Neural cell (in vitro differentiated cells): ENCODE measurements around the gene E2F2. TPM values are rescaled to one million over a fixed set of nuclear protein-coding genes. Genes with fewer than 3 reads are reported as not detected.

Experiments
- H2AFZ ChIP-seq: fragments of 200-600, 300-800 bp; sonication (generic), shearing (Covaris generic); 2 replicates; pipeline ENCODE4 v1.6.0; 2014; ENCODE audit warnings: low read depth, mild to moderate bottlenecking, antibody characterized with exemption, low read length, moderate library complexity
- H3F3A ChIP-seq: fragments of 200-600 bp; shearing (Covaris generic); 2 replicates; pipeline ENCODE4 v1.6.1; 2016; ENCODE audit warnings: mild to moderate bottlenecking, moderate library complexity, mixed read lengths, antibody characterized with exemption, low read length; ENCODE audit not compliant: insufficient read depth, poor library complexity, severe bottlenecking
- H3K27ac ChIP-seq: fragments of 200-600, 300-800 bp; sonication (generic), shearing (Covaris generic); 2 replicates; pipeline ENCODE4 v1.5.1; 2014; ENCODE audit warnings: mild to moderate bottlenecking, low read length, moderate library complexity
- H3K27me3 ChIP-seq: fragments of 300-800, 200-600 bp; sonication (generic), shearing (Covaris generic); 2 replicates; pipeline ENCODE4 v1.6.0; 2014; ENCODE audit warnings: mild to moderate bottlenecking, low read depth, low read length, moderate library complexity; ENCODE audit not compliant: insufficient read depth
- H3K36me3 ChIP-seq: fragments of 300-800, 200-600 bp; sonication (generic), shearing (Covaris generic); 2 replicates; pipeline ENCODE4 v1.5.1; 2014; ENCODE audit warnings: mild to moderate bottlenecking, antibody characterized with exemption, low read length, moderate library complexity; ENCODE audit not compliant: insufficient read depth
- H3K4me2 ChIP-seq: fragments of 300-800, 200-600 bp; sonication (generic), shearing (Covaris generic); 2 replicates; pipeline ENCODE4 v1.6.0; 2014; ENCODE audit warnings: mild to moderate bottlenecking, low read length
- H3K4me3 ChIP-seq: fragments of 300-800, 200-600 bp; sonication (generic), shearing (Covaris generic); 2 replicates; pipeline ENCODE4 v1.5.1; 2014; ENCODE audit warnings: mild to moderate bottlenecking, low read length, moderate library complexity
- H3K79me2 ChIP-seq: fragments of 200-600 bp; shearing (Covaris generic); replicated peaks from 2 replicates; pipeline ENCODE4 v1.6.0; 2014; ENCODE audit warnings: mild to moderate bottlenecking, low read length, moderate library complexity; ENCODE audit not compliant: insufficient read depth
- H3K9ac ChIP-seq: fragments of 300-800, 200-600 bp; sonication (generic), shearing (Covaris generic); 2 replicates; pipeline ENCODE4 v1.6.1; 2016; ENCODE audit warnings: mild to moderate bottlenecking, low read length, mixed read lengths
- H3K9me2 ChIP-seq: fragments of 200-600 bp; shearing (Covaris generic); 2 replicates; pipeline ENCODE4 v1.6.1; 2016; ENCODE audit warnings: mild to moderate bottlenecking, low read length, mixed read lengths; ENCODE audit not compliant: insufficient read depth
- H3K9me3 ChIP-seq: fragments of 200-600, 300-800 bp; sonication (generic), shearing (Covaris generic); 2 replicates; pipeline ENCODE4 v1.6.1; 2016; ENCODE audit warnings: mild to moderate bottlenecking, mixed run types, low read length, moderate library complexity, mixed read lengths
- H4K20me1 ChIP-seq: fragments of 200-600 bp; shearing (Covaris generic); 2 replicates; pipeline ENCODE4 v1.6.1; 2016; ENCODE audit warnings: mild to moderate bottlenecking, mixed run types; ENCODE audit not compliant: insufficient read depth
- CTCF ChIP-seq: fragments of 450-650 bp; IDR thresholded peaks from 2 replicates; pipeline ENCODE4 v1.5.1; 2014; ENCODE audit warnings: antibody characterized with exemption, mild to moderate bottlenecking, moderate library complexity; ENCODE audit not compliant: poor library complexity, severe bottlenecking
- EP300 ChIP-seq: fragments of 450-650 bp; conservative IDR thresholded peaks from 2 replicates; pipeline ENCODE4 v1.6.1; 2014; ENCODE audit warnings: antibody characterized with exemption, mild to moderate bottlenecking, moderate library complexity; ENCODE audit not compliant: poor library complexity, severe bottlenecking
- EZH2 ChIP-seq: fragments of 200-600, 300-800 bp; shearing (Covaris generic), sonication (generic); IDR thresholded peaks from 2 replicates; pipeline ENCODE4 v1.6.1; 2014; ENCODE audit warnings: antibody characterized with exemption, low read length, borderline replicate concordance, mild to moderate bottlenecking; ENCODE audit not compliant: insufficient read depth, poor library complexity, severe bottlenecking
- MXI1 ChIP-seq: fragments of 450-650 bp; conservative IDR thresholded peaks from 2 replicates; pipeline ENCODE4 v1.6.1; 2014; ENCODE audit warnings: antibody characterized with exemption, mild to moderate bottlenecking; ENCODE audit not compliant: poor library complexity, severe bottlenecking
- POLR2AphosphoS5 ChIP-seq: IDR thresholded peaks from 2 replicates; pipeline ENCODE4 v1.6.1; 2012
- RAD21 ChIP-seq: fragments of 450-650 bp; conservative IDR thresholded peaks from 2 replicates; pipeline ENCODE4 v1.6.1; 2014; ENCODE audit warnings: antibody characterized with exemption, mild to moderate bottlenecking, moderate library complexity
- SMC3 ChIP-seq: fragments of 450-650 bp; conservative IDR thresholded peaks from 2 replicates; pipeline ENCODE4 v1.6.1; 2014; ENCODE audit warnings: antibody characterized with exemption, mild to moderate bottlenecking, moderate library complexity; ENCODE audit not compliant: poor library complexity
- TAF1 ChIP-seq: IDR thresholded peaks from 2 replicates; pipeline ENCODE4 v1.6.1; 2012; ENCODE audit warnings: low read depth
- polyA minus RNA-seq: library from RNA; depleted of rRNA, polyadenylated mRNA; stranded (reverse); fragments of >200 nt; gene quantifications from 2 replicates; pipeline ENCODE4 v1.2.3, GENCODE V29; 2014
- polyA plus RNA-seq: library from polyadenylated mRNA; depleted of rRNA; stranded (reverse); fragments of >200 nt; gene quantifications from 2 replicates; pipeline ENCODE4 v1.2.3, GENCODE V29; 2014
- TF ChIP-seq, protein P1 (sequence below): IDR thresholded peaks from 2 replicates; pipeline ENCODE4 v1.6.1; 2012; ENCODE audit warnings: borderline replicate concordance

Gene E2F2
- polyA plus RNA-seq (0.16 and 0.50 TPM in 2 replicates), polyA minus RNA-seq (0.24 and 0.35 TPM in 2 replicates)

DNA sequence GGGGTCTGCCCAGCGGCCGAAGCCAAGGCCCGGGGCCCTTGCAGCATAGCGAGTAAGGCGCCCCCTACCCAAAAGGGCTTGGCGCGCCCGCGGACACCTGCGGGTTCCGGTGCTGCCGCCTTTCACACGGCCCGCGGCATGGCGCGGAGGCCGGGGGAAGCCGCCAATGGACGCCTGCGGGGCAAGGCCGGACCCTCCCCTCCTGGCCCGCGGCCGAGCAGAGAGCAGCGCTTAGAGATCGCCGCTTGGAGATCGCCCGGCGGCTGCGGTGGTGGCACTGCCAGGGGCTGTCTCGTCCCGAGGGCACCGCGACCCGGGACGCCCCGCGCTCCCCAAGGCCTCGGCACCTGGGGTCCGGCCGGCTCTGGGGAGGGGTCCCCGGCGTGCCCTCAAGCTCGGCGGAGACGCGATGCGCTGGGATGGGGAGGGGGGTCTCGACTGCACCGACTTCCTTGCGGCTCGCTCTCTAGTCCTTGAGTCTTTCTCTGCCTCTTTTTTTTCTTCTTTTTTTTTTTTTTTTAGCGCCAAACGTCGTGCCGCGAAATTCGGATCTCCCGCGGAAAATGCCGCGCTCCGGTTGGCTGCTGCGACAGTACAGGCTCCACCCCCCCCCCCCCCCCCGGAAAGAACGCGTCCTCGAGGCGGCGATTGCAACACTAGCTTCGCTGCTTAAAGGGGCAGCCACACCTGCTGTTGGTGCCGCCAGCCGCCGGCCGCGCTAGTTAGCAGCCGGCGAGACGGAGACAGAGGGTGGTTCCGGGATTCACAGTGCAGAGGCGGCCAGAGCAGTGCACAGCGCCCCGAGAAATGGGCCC lies at the start of gene E2F2:
E2F2 (minus strand) TSS at position 487 of the 815 bp plus-strand sequence; CDS start at position 47, 440 bp downstream.
- H4K20me1 ChIP-seq: no peaks in the 10 kb centered on the region
- no peaks in the 10 kb centered on the region for H3K9me2 ChIP-seq
- peak within 1 kb of the TSS; percentile 34 for H3K9ac ChIP-seq
- no peak within 1 kb of the TSS for H3K27ac ChIP-seq
- TF ChIP-seq POLR2AphosphoS5 (peak; percentile 28), EP300 (no peak), TAF1 (no peak), MXI1 (peak; percentile 91), CTCF (peak; percentile 56), RAD21 (peak; percentile 31)
- peak within 1 kb of the TSS; percentile 51 for H3K4me2 ChIP-seq
- H2AFZ ChIP-seq: peak within 1 kb of the TSS; percentile 51
- H3K36me3 ChIP-seq: no peaks in the 10 kb centered on the region
- peak within 1 kb of the TSS; percentile 73 for H3K4me3 ChIP-seq
- no peaks in the 10 kb centered on the region for H3K9me3 ChIP-seq
- H3K79me2 ChIP-seq: no peaks in the 10 kb centered on the region
- no peaks in the 10 kb centered on the region for H3K27me3 ChIP-seq
- H3F3A ChIP-seq: no peaks in the 10 kb centered on the region

- Histone ChIP-seq H3K4me2 (no peak overlapping the region), H3F3A (no peaks in the 10 kb centered on the region), H3K27me3 (no peaks in the 10 kb centered on the region), H3K4me3 (no peak overlapping the region), H3K9ac (no peak overlapping the region), H4K20me1 (no peaks in the 10 kb centered on the region), H3K9me2 (no peaks in the 10 kb centered on the region), H3K9me3 (no peaks in the 10 kb centered on the region), H3K36me3 (no peaks in the 10 kb centered on the region), H3K27ac (no peak overlapping the region), H3K79me2 (no peaks in the 10 kb centered on the region), H2AFZ (no peak overlapping the region)
- no peak for TF ChIP-seq POLR2AphosphoS5
- no peak for TF ChIP-seq CTCF
- TF ChIP-seq TAF1: no peak
Measured at GRCh38 chr1:23578997-23579363, 47.9 kb upstream of the E2F2 start.

- H3K9me3 ChIP-seq: no peaks in the 10 kb centered on the region
- no peaks in the 10 kb centered on the region for H3K79me2 ChIP-seq
- H4K20me1 ChIP-seq: no peaks in the 10 kb centered on the region
- no peak overlapping the region for H3K9ac ChIP-seq
- no peak overlapping the region for H3K27ac ChIP-seq
- H3K27me3 ChIP-seq: no peaks in the 10 kb centered on the region
- no peak overlapping the region for H2AFZ ChIP-seq
- no peaks in the 10 kb centered on the region for H3K36me3 ChIP-seq
- TF ChIP-seq EP300 (no peak), TAF1 (no peak), RAD21 (no peak), EZH2 (no peak), POLR2AphosphoS5 (no peak), SMC3 (no peak), CTCF (no peak), MXI1 (no peak)
- TF ChIP-seq, protein P1, sequence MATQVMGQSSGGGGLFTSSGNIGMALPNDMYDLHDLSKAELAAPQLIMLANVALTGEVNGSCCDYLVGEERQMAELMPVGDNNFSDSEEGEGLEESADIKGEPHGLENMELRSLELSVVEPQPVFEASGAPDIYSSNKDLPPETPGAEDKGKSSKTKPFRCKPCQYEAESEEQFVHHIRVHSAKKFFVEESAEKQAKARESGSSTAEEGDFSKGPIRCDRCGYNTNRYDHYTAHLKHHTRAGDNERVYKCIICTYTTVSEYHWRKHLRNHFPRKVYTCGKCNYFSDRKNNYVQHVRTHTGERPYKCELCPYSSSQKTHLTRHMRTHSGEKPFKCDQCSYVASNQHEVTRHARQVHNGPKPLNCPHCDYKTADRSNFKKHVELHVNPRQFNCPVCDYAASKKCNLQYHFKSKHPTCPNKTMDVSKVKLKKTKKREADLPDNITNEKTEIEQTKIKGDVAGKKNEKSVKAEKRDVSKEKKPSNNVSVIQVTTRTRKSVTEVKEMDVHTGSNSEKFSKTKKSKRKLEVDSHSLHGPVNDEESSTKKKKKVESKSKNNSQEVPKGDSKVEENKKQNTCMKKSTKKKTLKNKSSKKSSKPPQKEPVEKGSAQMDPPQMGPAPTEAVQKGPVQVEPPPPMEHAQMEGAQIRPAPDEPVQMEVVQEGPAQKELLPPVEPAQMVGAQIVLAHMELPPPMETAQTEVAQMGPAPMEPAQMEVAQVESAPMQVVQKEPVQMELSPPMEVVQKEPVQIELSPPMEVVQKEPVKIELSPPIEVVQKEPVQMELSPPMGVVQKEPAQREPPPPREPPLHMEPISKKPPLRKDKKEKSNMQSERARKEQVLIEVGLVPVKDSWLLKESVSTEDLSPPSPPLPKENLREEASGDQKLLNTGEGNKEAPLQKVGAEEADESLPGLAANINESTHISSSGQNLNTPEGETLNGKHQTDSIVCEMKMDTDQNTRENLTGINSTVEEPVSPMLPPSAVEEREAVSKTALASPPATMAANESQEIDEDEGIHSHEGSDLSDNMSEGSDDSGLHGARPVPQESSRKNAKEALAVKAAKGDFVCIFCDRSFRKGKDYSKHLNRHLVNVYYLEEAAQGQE: no peak
- no peaks in the 10 kb centered on the region for H3F3A ChIP-seq
- no peaks in the 10 kb centered on the region for H3K9me2 ChIP-seq
- no peak overlapping the region for H3K4me3 ChIP-seq
- no peak overlapping the region for H3K4me2 ChIP-seq
Measured at GRCh38 chr1:23578311-23578996, 47.4 kb upstream of the E2F2 start.
